ENCODE data around the gene SH3TC2.

Gene SH3TC2

DNA sequence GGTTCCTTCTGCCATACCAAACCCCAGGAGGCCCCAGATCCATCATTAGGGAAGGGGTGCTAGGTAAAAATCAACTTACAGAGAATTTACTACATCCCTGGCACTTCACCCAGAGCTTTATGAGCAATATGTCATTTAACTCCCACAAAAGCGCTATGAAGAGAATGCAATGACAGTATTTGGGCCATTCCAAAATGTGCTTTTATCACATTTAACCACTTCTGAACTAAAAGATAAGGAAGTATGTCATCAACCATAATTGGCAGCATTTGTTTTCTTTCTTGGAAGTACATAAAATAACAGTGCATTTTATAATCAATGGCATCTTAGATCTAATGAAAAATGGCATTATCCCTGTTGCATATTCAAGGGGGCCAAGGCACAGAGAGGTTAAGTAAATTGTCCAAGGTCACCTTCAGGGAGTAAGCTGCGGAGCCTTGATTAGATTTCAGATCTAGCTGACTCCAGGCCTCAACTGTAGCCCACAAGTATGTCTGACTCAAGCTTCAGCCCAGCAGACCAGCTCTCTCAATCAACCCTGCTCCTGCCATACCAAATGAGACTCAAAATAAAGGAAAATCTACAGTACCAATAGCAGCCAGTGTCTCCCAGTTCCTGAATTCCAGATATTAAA is 16.5 kb downstream of the SH3TC2 start:
- Histone ChIP-seq H3K9me3 (ENCODE audit: control insufficient read depth in 5 of 5, low read length in 5 of 5) (no peaks in the 10 kb centered on the region), H3K36me3 (ENCODE audit: control insufficient read depth in 5 of 5, insufficient read depth in 5 of 5, low read length in 5 of 5) (no peaks in the 10 kb centered on the region), H3K4me3 (ENCODE audit: low read depth in 1 of 5, low read length in 5 of 5) (no peak overlapping the region), H3K9ac (ENCODE audit: low read length in 5 of 5) (no peak overlapping the region), H3K27me3 (ENCODE audit: control insufficient read depth in 5 of 5, insufficient read depth in 4 of 5, low read length in 5 of 5) (peaks cover 0 to 5% (median 4%) of the 10 kb centered on the region in 5 donors), H3K27ac (ENCODE audit: low read depth, low read length) (no peak overlapping the region), H3K4me1 (ENCODE audit: control insufficient read depth in 5 of 5, insufficient read depth in 5 of 5, low read length in 5 of 5) (peaks cover 0 to 3% (median under 1%) of the 10 kb centered on the region in 5 donors)

- peaks cover 0 to 12% (median 3%) of the 10 kb centered on the region in 5 donors for H3K4me1 ChIP-seq (ENCODE audit: control insufficient read depth in 5 of 5, insufficient read depth in 5 of 5, low read length in 5 of 5)
- H3K27ac ChIP-seq (ENCODE audit: low read depth, low read length) = no peak overlapping the region
- no peak overlapping the region for H3K9ac ChIP-seq (ENCODE audit: low read length in 5 of 5)
- no peak overlapping the region for H3K4me3 ChIP-seq (ENCODE audit: low read depth in 1 of 5, low read length in 5 of 5)
- H3K27me3 ChIP-seq (ENCODE audit: control insufficient read depth in 5 of 5, insufficient read depth in 4 of 5, low read length in 5 of 5) = peaks cover 0 to 5% (median 4%) of the 10 kb centered on the region in 5 donors
- H3K9me3 ChIP-seq (ENCODE audit: control insufficient read depth in 5 of 5, low read length in 5 of 5) = no peaks in the 10 kb centered on the region
- H3K36me3 ChIP-seq (ENCODE audit: control insufficient read depth in 5 of 5, insufficient read depth in 5 of 5, low read length in 5 of 5) = no peaks in the 10 kb centered on the region
Observed at GRCh38 chr5:149045089-149045460, 17.8 kb downstream of the SH3TC2 start.

- Histone ChIP-seq H3K4me1 (ENCODE audit: control insufficient read depth in 5 of 5, insufficient read depth in 5 of 5, low read length in 5 of 5) (peaks cover 0 to 17% (median 3%) of the 10 kb centered on the region in 5 donors), H3K27ac (ENCODE audit: low read depth, low read length) (no peak overlapping the region), H3K4me3 (ENCODE audit: low read depth in 1 of 5, low read length in 5 of 5) (no peak overlapping the region), H3K9ac (ENCODE audit: low read length in 5 of 5) (no peak overlapping the region), H3K27me3 (ENCODE audit: control insufficient read depth in 5 of 5, insufficient read depth in 4 of 5, low read length in 5 of 5) (peaks cover 0 to 5% (median 4%) of the 10 kb centered on the region in 5 donors), H3K36me3 (ENCODE audit: control insufficient read depth in 5 of 5, insufficient read depth in 5 of 5, low read length in 5 of 5) (no peaks in the 10 kb centered on the region), H3K9me3 (ENCODE audit: control insufficient read depth in 5 of 5, low read length in 5 of 5) (no peaks in the 10 kb centered on the region)
Observed at GRCh38 chr5:149044453-149045088, 18.3 kb downstream of the SH3TC2 start.

- Histone ChIP-seq H3K4me3 (ENCODE audit: low read depth in 1 of 5, low read length in 5 of 5) (no peak overlapping the region), H3K27ac (ENCODE audit: low read depth, low read length) (no peak overlapping the region), H3K9ac (ENCODE audit: low read length in 5 of 5) (no peak overlapping the region), H3K36me3 (ENCODE audit: control insufficient read depth in 5 of 5, insufficient read depth in 5 of 5, low read length in 5 of 5) (no peaks in the 10 kb centered on the region), H3K27me3 (ENCODE audit: control insufficient read depth in 5 of 5, insufficient read depth in 4 of 5, low read length in 5 of 5) (peaks cover 0 to 4% (median 0%) of the 10 kb centered on the region in 5 donors), H3K4me1 (ENCODE audit: control insufficient read depth in 5 of 5, insufficient read depth in 5 of 5, low read length in 5 of 5) (peaks cover 0 to 24% (median 3%) of the 10 kb centered on the region in 5 donors), H3K9me3 (ENCODE audit: control insufficient read depth in 5 of 5, low read length in 5 of 5) (no peaks in the 10 kb centered on the region)
Observed at GRCh38 chr5:149043641-149044040, 19.2 kb downstream of the SH3TC2 start.

- Histone ChIP-seq H3K4me1 (ENCODE audit: control insufficient read depth in 5 of 5, insufficient read depth in 5 of 5, low read length in 5 of 5) (peaks cover 0 to 30% (median 3%) of the 10 kb centered on the region in 5 donors), H3K9me3 (ENCODE audit: control insufficient read depth in 5 of 5, low read length in 5 of 5) (no peaks in the 10 kb centered on the region), H3K36me3 (ENCODE audit: control insufficient read depth in 5 of 5, insufficient read depth in 5 of 5, low read length in 5 of 5) (no peaks in the 10 kb centered on the region), H3K4me3 (ENCODE audit: low read depth in 1 of 5, low read length in 5 of 5) (no peak overlapping the region), H3K27ac (ENCODE audit: low read depth, low read length) (no peak overlapping the region), H3K9ac (ENCODE audit: low read length in 5 of 5) (no peak overlapping the region), H3K27me3 (ENCODE audit: control insufficient read depth in 5 of 5, insufficient read depth in 4 of 5, low read length in 5 of 5) (peaks cover 0 to 3% (median 0%) of the 10 kb centered on the region in 5 donors)
Observed at GRCh38 chr5:149042865-149043264, 20.0 kb downstream of the SH3TC2 start.

GRCh38 chr5:149041242-149041641 is 21.6 kb downstream of the SH3TC2 start:
- H3K9ac ChIP-seq (ENCODE audit: low read length in 5 of 5) = no peak overlapping the region
- no peaks in the 10 kb centered on the region for H3K9me3 ChIP-seq (ENCODE audit: control insufficient read depth in 5 of 5, low read length in 5 of 5)
- H3K4me1 ChIP-seq (ENCODE audit: control insufficient read depth in 5 of 5, insufficient read depth in 5 of 5, low read length in 5 of 5) = peaks cover 0 to 46% (median 3%) of the 10 kb centered on the region in 5 donors
- no peak overlapping the region for H3K27ac ChIP-seq (ENCODE audit: low read depth, low read length)
- no peaks in the 10 kb centered on the region for H3K27me3 ChIP-seq (ENCODE audit: control insufficient read depth in 5 of 5, insufficient read depth in 4 of 5, low read length in 5 of 5)
- no peak overlapping the region for H3K4me3 ChIP-seq (ENCODE audit: low read depth in 1 of 5, low read length in 5 of 5)
- no peaks in the 10 kb centered on the region for H3K36me3 ChIP-seq (ENCODE audit: control insufficient read depth in 5 of 5, insufficient read depth in 5 of 5, low read length in 5 of 5)

- Histone ChIP-seq H3K27ac (ENCODE audit: low read depth, low read length) (peak overlapping the region; percentile 32), H3K4me3 (ENCODE audit: low read depth in 1 of 5, low read length in 5 of 5) (no peak overlapping the region), H3K4me1 (ENCODE audit: control insufficient read depth in 5 of 5, insufficient read depth in 5 of 5, low read length in 5 of 5) (peaks cover 0 to 55% (median 3%) of the 10 kb centered on the region in 5 donors), H3K9ac (ENCODE audit: low read length in 5 of 5) (no peak overlapping the region), H3K27me3 (ENCODE audit: control insufficient read depth in 5 of 5, insufficient read depth in 4 of 5, low read length in 5 of 5) (no peaks in the 10 kb centered on the region), H3K36me3 (ENCODE audit: control insufficient read depth in 5 of 5, insufficient read depth in 5 of 5, low read length in 5 of 5) (no peaks in the 10 kb centered on the region), H3K9me3 (ENCODE audit: control insufficient read depth in 5 of 5, low read length in 5 of 5) (no peaks in the 10 kb centered on the region)
Observed at GRCh38 chr5:149040421-149040820, 22.4 kb downstream of the SH3TC2 start.

- no peaks in the 10 kb centered on the region for H3K9me3 ChIP-seq (ENCODE audit: control insufficient read depth in 5 of 5, low read length in 5 of 5)
- H3K9ac ChIP-seq (ENCODE audit: low read length in 5 of 5) = no peak overlapping the region
- no peaks in the 10 kb centered on the region for H3K36me3 ChIP-seq (ENCODE audit: control insufficient read depth in 5 of 5, insufficient read depth in 5 of 5, low read length in 5 of 5)
- no peak overlapping the region for H3K4me3 ChIP-seq (ENCODE audit: low read depth in 1 of 5, low read length in 5 of 5)
- H3K4me1 ChIP-seq (ENCODE audit: control insufficient read depth in 5 of 5, insufficient read depth in 5 of 5, low read length in 5 of 5) = peaks cover 0 to 58% (median 3%) of the 10 kb centered on the region in 5 donors
- H3K27me3 ChIP-seq (ENCODE audit: control insufficient read depth in 5 of 5, insufficient read depth in 4 of 5, low read length in 5 of 5) = no peaks in the 10 kb centered on the region
- H3K27ac ChIP-seq (ENCODE audit: low read depth, low read length) = peak overlapping the region; percentile 32
Observed at GRCh38 chr5:149039506-149039905, 23.4 kb downstream of the SH3TC2 start.

GRCh38 chr5:149038336-149039080 is 24.4 kb downstream of the SH3TC2 start:
- Histone ChIP-seq H3K27me3 (ENCODE audit: control insufficient read depth in 5 of 5, insufficient read depth in 4 of 5, low read length in 5 of 5) (no peaks in the 10 kb centered on the region), H3K9me3 (ENCODE audit: control insufficient read depth in 5 of 5, low read length in 5 of 5) (no peaks in the 10 kb centered on the region), H3K9ac (ENCODE audit: low read length in 5 of 5) (no peak overlapping the region), H3K4me3 (ENCODE audit: low read depth in 1 of 5, low read length in 5 of 5) (no peak overlapping the region), H3K27ac (ENCODE audit: low read depth, low read length) (no peak overlapping the region), H3K36me3 (ENCODE audit: control insufficient read depth in 5 of 5, insufficient read depth in 5 of 5, low read length in 5 of 5) (no peaks in the 10 kb centered on the region), H3K4me1 (ENCODE audit: control insufficient read depth in 5 of 5, insufficient read depth in 5 of 5, low read length in 5 of 5) (peaks cover 0 to 58% (median 3%) of the 10 kb centered on the region in 5 donors)

DNA sequence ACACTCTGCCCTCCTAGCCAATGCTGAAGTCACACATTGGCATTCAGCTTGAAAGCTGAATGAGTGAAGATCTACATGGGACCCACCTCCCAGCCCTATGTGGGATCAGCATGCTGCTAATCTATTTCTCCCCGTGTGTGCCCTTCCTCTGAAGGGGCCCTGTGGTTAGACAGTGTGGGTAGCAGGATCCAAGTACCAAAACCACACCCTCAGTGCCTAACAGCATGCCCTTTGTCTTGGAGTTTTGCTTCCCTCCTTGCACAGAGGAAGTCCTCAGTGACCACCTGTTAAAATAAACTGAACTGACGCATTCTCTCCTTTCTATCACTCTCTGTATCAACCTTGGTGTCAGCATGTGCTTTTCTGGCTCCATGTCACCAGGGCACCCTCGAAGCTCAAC is 25.0 kb downstream of the SH3TC2 start:
- Histone ChIP-seq H3K9me3 (ENCODE audit: control insufficient read depth in 5 of 5, low read length in 5 of 5) (no peaks in the 10 kb centered on the region), H3K4me1 (ENCODE audit: control insufficient read depth in 5 of 5, insufficient read depth in 5 of 5, low read length in 5 of 5) (peaks cover 0 to 58% (median 3%) of the 10 kb centered on the region in 5 donors), H3K27ac (ENCODE audit: low read depth, low read length) (no peak overlapping the region), H3K9ac (ENCODE audit: low read length in 5 of 5) (no peak overlapping the region), H3K27me3 (ENCODE audit: control insufficient read depth in 5 of 5, insufficient read depth in 4 of 5, low read length in 5 of 5) (no peaks in the 10 kb centered on the region), H3K4me3 (ENCODE audit: low read depth in 1 of 5, low read length in 5 of 5) (no peak overlapping the region), H3K36me3 (ENCODE audit: control insufficient read depth in 5 of 5, insufficient read depth in 5 of 5, low read length in 5 of 5) (no peaks in the 10 kb centered on the region)
